HuH-7 (cell line): ENCODE data around the gene MOXD1.
"Not testable (repeated sequence)": the region's sequence is repeated elsewhere in the genome, so short reads cannot be mapped to it uniquely, and the experiment has no call there.

Source experiments
- DNase-seq: peaks from one replicate; pipeline ENCODE4 v3.0.0; 2011; ENCODE audit warnings: low spot score

MOXD1 gene

DNA sequence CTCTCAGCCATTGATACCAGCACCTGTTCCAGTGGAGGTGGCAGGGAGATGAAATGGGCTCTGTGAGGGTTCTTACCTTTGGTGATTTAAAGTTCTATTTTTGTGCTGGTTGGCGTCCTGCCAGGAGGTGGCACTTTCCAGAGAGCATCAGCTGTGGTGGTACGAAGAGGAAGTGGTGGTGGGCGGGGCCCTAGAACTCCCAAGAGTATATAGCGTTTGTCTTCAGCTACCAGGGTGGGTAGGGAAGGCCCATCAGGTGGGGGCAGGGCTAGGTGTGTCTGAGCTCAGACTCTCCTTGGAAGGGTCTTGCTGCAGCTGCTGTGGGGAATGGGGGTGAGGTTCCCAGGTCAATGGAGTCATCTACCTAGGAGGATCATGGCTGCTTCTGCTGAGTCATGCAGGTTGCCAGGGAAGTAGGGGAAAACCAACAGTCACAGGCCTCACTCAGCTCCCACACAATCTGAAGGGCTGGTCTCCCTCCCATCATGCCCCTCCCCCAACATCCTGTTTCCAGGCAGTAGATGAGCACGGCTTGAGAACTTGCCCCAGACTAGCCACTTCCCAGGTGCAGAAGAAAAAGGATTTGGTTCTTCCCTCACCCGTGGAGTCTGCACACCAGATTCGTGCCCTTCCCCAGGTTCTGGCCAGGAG is 46.6 kb downstream of the MOXD1 start:
- DNase-seq, result no peak

DNA sequence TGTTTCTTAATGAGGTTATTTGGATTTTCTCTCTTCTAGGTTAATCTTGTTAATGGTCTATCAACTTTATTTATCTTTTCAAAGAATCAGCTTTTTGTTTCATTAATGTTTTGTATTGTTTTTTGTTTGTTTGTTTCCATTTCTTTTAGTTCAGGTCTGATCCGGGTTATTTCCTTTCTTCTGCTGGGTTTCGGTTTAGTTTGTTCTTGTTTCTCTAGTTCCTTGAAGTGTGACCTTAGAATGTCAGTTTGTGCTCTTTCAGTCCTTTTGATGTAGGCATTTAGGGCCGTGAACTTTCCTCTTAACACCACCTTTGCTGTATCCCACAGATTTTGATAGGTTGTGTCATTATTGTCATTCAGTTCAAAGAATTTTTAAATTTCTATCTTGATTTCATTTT is 49.3 kb downstream of the MOXD1 start:
- not testable (repeated sequence) for DNase-seq

DNA sequence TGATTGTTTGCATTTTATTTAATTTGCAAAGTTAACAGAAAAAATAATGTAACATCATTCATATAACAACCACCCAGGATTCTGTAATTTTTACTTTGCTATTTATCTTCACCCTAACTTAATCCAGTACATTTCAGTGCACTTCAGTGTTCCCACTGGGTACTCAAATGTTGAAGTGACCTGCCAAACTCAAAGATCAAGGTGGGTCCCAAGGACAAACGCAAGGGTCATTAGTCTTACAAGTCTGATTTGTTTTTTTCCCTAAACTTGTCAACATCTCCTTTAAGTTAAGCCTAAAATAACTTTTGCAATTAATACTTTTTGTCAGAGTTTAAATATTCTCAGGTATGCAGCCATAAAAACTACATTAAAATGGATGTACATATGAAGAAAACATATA is 53.0 kb downstream of the MOXD1 start:
- DNase-seq, result no peak

DNA sequence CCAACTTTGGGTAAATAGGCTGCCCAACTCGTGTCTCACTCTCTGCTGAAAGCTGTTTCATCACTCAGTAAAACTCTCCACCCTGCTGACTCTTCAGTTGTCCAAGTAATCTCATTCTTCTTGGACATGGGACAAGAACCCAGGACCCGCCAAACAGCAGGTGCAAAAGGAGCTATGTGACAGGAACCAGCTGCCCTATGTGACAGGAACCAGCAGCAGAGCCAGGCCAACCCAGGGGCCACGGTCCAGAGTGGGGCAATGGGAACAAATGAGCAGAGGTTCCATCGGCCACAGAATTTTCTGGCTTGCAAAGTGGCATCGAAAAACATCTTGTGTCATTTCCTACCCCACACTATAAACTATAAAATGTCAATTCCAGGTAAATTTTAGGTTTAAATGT is 56.5 kb downstream of the MOXD1 start:
- DNase-seq, result no peak

DNA sequence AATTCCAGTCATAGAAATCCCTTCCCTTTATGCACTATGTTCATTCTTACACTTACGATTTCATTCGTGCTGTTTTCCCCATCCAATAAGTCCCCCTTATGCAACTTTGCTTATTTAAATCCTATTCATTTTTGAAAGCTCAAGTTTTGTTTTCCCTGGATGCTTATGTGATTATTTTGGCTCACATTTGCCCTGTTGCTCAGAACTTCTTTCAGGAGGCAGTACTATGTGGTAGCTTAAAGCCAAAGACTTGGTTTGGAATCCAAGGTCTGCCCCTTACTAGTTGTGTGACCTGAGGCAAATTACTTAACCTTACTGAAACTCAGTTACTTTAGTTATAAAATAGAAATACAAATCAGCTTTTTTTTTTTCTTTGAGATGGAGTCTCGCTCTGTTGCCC is 59.6 kb downstream of the MOXD1 start:
- DNase-seq, result no peak

DNA sequence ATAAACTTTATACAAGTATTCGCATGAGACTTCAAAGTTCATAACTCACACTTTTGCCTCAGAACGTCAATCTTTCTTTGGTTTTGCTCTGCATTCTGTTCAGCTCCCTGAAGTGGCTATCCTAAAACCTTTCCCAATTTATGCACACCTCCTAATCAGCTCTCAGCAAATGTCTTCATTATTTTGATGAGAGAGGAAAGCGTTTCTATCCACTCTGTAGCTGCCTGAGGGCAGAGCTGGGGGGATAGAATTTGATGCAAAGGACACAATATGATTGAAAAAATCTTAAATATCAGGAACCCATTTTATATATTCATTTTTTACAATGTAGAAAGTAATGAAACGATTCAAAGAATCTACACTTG is 66.8 kb downstream of the MOXD1 start:
- DNase-seq, result no peak

DNA sequence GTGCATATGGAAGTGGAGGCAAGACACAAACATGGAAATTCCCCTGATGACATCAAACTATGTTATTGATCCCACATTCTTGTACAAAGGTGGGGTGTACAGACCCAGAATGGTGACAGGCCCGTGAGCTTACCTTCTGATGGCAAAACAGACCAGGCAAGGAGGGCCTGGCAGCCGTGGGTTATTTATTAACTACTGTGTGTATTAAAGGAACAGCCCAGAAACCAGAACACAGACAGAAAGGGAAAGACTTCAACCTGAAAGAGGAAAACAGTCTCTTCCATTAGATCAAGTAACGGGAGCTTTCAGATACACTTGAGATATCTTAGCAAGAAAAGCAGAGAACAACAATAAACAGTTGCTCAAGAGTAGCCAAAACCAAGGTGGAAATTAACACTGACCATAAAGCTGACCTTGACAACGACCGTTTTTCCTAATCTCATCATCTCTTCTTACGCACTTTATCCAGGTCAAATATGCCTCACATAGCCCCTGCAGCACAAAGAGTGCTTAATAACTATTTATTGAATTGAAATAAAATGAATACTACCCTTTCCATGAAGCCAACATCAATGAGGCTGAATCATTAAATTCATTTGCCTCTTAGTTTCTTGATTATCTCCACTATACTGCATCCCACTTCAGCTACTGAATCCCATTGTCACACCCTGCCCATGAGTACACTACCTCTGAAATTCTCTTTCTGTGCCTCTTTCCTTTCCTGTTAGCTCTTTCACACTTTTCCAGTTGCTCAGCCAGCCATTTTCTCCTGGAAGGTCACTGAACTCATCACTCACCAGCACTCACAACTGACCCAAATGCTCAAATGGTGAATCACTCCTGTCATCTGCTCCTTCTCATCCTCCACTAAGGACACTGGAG is 67.4 kb downstream of the MOXD1 start:
- peak; percentile 67 for DNase-seq

DNA sequence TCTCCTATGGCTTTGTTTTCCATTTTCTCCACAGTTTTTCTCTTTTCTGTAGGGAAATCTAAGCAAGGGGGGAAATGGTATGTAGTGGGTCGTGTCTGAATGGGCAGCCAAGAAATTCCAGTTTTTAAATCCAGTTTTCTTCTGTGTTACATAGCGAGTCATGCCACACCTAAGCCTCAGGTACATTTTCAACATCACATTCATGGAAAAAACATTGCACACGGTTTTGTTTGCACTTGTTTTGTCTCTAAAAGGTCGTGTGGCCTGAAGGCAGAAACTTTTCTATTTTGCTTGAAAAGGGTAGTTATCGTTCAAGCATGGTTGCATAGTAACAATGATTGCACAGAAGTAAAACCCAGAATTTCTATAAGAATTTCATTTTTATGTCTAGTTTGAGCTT is 70.5 kb downstream of the MOXD1 start:
- DNase-seq, result no peak

DNA sequence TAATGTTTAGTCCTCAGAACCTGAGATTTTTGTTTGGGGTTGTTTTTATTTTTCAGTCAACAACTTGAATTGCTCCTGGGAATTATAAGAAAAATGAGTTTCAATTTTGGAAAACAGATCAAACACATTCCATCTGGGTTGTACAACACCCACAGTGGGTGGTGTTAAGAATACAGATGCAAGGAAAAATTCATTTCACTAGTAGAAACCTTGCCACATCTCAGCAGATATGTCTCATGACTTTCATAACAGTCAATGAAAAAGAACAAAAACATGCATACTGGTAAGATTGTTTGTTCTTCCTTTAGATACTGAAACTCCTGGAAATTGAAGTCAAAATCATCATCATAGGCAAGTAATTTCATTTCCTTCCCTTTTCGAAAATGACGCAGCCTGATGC is 78.9 kb downstream of the MOXD1 start:
- no peak for DNase-seq

DNA sequence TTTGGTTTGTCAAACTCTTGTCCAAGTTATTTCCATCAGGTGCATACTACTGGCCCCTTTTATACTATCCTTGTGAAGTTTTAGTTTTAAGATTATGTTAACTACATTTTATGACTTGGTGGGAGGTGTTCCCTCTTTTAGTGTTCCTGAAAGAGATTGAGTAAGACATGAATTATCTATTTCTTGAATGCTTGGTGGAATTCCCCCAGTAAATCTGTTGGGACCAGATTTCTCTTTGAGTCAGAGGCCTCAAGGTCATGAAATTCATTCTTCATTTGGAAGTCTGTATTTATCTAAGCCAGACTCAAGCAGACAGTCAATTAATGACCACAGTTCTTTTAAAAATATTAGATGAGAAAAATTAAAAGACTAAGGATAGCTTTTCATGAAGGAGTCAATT is 81.3 kb downstream of the MOXD1 start:
- no peak for DNase-seq

DNA sequence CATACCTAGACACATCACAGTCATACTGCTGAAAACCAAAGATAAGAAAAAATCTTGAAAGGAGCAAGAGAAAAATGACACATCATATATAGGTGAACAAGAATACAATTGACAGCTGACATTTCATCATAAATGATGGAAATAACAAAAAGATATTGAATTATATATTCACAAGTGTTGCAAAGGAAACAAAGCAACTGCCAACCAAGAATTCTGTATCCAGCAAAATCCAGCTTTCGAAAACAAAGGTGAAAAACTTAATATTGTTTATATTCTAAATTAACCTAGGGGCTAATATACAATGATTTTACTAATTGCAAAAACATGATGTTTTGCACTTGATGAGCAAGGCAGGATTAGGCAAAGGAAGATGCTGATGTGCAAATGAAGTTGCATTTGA is 84.3 kb downstream of the MOXD1 start:
- no peak for DNase-seq

DNA sequence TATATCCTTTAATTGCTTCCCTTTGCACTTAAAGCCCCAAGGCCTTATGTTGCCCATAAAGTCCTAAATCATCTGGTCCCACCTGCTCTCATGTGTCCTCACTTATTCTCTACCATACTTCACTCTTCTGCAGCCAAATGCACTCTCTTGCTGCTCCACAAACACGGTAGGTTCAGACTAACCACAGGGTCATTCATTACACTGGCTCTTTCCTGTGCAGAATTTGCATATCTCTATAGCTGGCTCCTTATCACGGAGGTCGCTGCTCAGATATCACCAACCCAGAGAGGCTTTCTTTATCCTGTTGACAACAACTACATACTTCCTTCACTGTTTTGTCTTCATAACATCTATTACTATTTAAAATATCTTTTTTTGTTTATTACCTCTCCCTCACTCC is 86.8 kb downstream of the MOXD1 start:
- no peak for DNase-seq

DNA sequence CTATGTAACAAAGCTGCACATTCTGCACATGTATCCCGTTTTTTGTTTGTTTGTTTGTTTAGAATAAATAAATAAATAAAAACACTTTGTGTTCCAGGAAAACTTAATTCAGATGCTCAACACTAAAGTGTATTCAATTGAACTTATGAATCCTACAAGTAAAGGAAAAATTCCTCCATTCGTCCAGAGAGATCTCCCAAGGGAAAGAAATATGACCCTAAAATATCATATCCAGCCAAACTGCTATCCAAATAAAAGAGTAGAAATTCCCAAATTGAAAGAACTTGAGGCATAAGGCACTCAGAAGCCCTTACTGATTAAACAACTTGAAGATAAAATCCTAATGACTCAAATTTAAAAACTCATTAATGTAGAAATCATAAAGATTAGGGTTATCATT is 90.4 kb downstream of the MOXD1 start:
- DNase-seq, result no peak

DNA sequence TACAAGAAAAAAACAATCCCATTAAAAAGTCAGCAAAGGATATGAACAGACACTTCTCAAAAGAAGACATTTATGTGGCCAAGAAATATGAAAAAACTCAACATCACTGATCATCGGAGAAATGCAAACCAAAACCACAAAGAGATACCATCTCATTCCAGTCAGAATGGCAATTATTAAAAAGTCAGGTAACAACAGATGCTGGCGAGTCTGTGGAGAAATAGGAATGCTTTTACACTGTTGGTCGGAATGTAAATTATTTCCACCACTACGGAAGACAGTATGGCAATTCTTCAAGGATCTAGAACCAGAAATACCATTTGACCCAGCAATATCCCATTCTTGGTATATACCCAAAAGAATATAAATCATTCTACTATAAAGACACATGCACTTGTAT is 91.1 kb downstream of the MOXD1 start:
- not testable (repeated sequence) for DNase-seq

DNA sequence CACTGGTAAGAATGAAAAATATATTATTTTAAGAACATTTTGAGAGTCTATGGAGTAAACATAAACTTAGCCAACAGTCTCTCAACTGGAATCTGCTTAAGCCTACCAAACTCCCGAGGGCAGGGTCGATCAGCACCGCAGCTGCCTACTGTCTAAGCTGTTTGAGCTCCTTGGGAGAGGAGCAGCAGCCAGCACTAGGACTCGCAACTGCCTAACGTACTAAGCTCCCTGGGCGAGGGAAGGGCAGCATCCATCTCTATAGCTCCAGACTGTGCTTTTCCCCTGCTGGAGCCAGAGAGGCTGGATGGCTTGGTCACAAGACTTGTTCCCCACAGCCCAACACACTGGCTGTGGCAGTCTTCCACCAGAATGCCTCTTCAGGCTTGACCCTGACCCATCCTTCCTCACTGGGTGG is 96.4 kb downstream of the MOXD1 start:
- DNase-seq, result no peak

DNA sequence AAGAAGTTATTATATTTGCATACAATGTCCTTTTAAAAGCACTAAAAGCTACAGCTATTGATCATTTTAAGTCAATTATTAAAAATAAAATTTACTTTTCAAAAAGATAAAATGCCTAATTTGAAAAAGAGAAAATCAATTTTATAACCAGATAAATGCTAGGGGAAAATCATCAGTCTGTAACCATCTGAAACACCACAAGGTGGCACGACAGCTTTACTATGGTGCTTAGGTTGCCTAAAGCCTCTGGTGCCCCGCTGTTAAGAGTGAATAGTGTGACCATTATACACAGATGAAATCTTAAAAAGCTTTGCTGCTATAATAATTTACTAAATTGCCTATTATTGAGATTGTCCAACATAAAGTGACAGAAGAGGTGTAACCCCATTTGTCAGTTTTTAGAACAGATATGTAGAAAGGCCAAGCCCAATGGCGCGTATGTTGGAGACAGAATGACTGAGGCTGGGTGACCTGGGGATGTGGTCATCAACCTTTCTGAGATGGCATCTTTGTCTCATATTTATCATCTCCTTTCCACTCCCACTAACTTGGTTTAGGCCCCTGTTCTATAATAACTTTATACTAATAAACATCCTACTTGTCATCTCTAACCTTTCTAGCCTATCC is 100.8 kb downstream of the MOXD1 start:
- DNase-seq, result no peak

DNA sequence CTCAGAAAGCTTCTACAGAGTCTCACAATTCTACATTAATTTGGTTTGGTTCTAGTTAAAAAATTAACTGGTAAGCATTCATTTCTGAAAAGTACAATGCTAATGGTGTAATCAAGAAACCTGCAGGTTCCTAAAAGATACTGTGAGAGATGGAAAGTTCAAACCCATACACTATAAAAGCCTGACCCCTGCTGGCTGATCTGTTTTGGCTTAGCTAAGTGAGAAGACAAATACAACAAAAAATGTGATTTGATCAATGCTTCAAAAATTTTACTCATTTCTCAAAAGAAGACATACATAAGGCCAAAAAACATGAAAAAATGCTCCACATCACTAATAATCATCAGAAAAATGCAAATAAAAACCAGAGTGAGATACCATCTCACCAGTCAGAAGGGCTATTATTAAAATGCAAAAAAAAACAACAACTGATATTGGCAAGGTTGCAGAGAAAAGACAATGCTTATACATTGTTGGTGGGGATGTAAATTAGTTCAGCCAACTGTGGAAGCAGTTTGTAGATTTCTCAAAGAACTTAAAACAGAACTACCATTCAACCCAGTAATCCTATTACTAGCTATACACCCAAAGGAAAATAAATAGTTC is 102.8 kb downstream of the MOXD1 start:
- no peak for DNase-seq

DNA sequence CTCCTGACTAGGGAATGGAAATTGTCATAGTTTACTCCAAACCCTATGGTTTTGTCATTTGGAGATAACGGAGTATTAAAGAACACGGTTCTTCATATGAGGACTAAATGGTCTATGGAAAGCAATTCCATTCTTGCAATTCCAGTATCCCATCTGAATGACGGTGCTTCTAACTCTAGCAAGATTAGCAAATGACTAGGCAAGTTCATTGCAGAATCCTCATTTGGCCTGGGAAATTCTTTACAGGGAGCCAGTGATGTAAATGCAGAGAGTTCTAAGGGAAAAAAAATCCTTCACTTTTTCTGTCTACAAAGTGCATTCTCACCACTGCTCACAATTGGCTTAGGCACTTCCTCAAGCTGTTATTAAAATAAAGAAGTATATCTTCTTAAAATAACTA is 111.5 kb downstream of the MOXD1 start:
- DNase-seq, result no peak

DNA sequence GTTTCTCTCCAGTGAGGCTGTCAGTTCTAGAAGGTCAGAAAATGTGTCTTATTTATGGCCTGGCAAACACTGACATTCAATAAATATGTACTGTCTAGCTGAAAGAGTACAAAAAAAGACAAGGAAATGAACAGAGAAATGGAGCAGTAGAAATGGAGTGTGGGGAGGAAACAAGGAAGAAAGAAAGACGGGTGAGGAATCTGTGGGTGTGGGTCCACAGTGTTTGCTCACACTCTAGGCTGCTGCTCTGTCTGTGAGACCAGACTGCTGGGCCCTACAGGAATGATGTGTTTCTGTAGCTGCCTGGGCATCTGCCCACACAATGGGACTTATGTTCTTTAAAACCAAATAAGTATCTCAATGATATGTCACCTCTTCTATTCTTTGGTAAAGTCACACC is 114.2 kb downstream of the MOXD1 start:
- DNase-seq, result no peak

DNA sequence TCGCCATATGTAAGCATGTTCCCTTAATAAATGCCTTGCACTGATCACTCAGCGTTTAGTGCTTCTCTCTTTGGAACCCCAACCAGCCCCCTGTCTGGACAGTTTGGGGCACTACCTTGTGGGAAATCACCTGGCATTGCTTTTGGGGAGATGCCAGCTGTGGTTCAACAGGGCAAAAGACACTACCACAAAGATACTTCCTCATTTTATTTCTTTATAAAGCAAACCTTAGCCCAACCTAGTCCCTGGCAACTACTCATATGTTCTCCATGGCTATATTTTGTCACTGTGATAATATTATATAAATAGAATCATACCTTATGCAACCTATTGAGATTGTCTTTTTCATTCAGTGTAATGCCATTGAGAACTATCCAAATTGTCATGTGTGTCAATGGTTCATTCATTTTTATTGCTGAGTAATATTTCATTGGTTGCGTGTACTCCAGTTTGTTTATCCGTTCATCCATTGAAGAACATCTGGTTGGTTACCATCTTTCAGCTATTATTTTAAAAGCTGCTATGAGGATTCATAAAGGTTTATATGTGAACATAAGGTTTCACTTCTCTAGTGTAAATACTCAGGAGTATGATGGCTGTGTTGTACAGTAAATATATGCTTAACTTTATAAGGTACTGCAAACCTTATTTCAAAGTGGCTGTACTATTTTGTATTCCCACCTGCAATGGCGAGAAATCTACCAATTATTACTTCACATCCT is 114.8 kb downstream of the MOXD1 start:
- no peak for DNase-seq

DNA sequence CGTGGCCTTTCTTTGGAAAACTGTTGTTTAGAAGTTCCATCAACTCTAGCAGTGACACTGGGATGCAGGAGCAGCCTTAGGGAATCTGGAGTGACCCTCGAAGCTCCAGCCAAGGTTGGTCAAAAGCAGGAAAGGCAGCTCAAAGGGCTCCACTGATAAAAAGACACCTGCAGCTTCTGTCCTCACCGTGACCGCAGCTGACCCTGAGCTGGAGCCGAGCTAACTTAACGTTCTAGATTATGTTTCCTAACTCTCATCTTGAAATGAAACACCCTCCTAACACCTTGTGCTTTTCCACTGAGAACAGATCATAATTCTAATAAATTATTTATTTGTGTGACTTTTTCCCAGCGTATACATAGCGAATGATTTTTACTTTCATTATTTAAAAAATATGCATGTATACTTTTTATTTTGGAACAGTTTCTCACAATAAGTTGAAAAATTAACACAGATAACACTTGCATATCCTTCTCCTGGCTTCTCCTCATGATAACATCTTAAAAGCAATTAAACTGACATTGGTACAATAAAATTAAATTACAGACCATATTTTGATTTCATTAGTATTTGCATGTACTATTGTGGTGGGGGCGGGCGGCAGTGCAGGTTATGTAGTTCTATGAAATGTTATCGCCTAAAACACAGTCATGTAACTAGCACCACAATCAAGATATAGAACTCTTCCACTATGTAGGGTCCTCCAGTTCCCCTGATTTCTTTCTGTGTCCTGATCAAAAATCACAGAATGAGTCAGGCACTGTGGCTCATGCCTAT is 116.1 kb downstream of the MOXD1 start:
- no peak for DNase-seq
